Measurements from ENCODE around the gene RABIF.
"Not testable (repeated sequence)": the region's sequence is repeated elsewhere in the genome, so short reads cannot be mapped to it uniquely, and the experiment has no call there.

RABIF gene

DNA sequence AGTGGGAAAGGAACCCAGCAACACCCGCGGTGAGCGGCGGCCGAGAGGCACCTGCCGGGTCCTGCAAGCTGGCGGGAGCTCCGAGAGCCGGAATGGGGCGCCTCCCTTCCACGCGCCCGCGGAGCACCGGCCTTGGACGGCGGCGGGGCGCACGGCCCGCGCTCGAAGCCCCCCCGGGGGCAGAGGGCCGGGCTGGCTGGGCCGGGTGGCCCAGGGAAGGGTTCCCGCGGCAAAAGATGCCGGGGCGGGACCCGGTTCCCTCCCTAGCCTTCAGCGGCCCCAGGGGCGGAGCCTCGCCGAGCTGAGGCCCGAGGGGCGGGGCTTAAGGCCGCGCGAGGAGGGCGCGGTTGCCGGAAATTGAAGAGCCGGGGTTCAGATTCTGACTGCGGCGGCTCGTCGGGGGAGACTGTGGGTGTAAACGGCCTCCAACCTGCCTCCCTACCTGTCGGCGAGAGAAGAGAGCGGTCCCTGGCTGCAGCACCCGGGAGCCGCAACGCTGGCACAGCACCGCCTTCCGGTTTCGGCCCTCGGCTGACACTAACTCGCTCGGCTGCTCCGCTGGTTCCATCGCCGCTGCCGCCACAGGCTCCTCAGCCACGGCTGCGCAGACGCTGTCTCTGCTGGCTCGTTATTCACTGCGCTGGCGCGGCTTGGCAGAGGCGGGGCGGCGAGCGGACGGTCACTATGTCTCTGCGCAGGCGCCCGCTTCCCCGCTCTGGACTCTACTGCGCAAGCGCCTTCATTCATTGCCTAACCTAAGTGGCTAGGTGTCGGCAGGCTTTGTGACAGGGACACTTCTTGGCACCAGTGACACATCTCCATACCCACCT lies at the start of gene RABIF:
Gene RABIF (minus strand): TSS at position 619 of the 830 bp plus-strand sequence. CDS start 51 bp downstream, at position 568.
- peak; percentile 96 for DNase-seq (ENCODE audit: low read depth)

DNA sequence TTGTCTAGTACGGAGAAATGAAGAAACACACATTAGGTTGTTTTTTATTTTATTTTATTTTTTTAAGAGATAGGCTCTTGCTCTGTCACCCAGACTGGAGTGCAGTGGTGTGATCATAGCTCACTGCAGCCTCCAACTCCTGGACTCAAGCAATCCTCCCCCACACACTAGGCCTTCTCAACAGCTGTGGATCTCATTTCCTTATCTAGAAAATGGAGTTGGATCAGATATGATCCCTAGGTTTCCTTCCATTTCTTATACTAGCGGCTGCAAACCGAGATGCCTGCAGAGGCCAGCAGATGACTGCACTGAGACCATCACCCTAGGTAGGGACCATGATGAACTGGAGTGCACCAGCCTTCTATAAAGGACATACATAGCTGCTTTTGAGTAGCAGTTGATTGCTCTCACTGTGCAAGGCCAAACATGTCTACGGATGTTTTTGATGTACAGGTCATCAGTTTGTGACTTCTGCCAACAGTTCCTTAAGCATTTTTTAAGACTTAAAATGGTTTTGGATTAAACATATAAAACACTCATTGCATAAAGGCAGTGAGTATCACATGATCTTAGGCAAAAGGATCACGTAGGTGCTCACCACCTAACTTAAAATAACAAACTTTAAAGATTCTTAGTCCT lies 49.5 kb upstream of the RABIF start:
- DNase-seq (ENCODE audit: low read depth), result no peak

DNA sequence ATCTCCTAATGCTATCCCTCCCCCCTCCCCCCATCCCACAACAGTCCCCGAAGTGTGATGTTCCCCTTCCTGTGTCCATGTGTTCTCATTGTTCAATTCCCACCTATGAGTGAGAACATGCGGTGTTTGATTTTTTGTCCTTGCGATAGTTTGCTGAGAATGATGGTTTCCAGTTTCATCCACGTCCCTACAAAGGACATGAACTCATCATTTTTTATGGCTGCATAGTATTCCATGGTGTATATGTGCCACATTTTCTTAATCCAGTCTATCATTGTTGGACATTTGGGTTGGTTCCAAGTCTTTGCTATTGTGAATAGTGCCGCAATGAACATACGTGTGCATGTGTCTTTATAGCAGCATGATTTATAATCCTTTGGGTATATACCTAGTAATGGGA lies 47.5 kb upstream of the RABIF start:
- not testable (repeated sequence) for DNase-seq (ENCODE audit: low read depth)

DNA sequence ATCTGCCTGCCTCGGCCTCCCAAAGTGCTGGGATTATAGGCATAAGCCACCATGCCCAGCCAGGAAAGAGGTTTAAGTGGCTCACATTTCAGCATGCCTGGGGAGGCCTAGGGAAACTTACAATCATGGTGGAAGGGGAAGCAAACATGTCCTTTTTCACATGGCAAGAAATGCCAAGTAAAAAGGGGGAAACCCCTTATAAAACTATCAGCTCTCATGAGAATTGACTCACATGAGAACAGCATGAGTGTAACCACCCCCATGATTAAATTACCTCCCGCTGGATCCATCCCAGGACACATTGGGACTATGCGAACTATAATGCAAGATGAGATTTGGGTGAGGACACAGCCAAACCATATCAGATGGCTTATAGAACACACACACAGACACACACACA lies 46.9 kb upstream of the RABIF start:
- DNase-seq (ENCODE audit: low read depth), result no peak

- DNase-seq (ENCODE audit: low read depth), result no peak
Observed at GRCh38 chr1:202934755-202935154, 45.8 kb upstream of the RABIF start.

- DNase-seq (ENCODE audit: low read depth), result no peak
Observed at GRCh38 chr1:202932476-202932875, 43.5 kb upstream of the RABIF start.

- DNase-seq (ENCODE audit: low read depth), result peak; percentile 89
Observed at GRCh38 chr1:202926581-202927491, 37.9 kb upstream of the RABIF start, which contains the start of gene KLHL12. Gene KLHL12 (minus strand): TSS chr1:202927234. CDS start chr1:202925162, 2,072 bp downstream.

- DNase-seq (ENCODE audit: low read depth), result no peak
Observed at GRCh38 chr1:202923533-202923932, 34.6 kb upstream of the RABIF start.

DNA sequence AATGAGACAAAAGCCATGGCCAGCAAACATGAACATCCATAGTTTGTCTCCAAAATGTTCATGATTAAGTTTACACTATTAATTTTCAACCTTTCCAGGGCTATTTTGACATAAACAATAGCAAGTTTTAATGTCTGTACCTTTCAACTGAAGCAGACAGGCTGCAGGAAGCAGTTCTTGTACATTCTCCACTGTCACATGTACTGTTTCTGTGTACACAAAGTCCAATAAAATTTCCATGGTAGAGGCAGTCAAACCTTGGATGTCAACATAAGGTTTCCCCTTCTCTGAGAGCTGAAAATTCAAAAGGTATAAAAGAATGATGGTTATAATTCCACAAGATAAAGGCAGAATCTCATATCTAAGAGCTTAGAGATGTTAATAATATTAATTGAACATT lies 30.7 kb upstream of the RABIF start:
- DNase-seq (ENCODE audit: low read depth), result no peak

- DNase-seq (ENCODE audit: low read depth), result no peak
Observed at GRCh38 chr1:202915146-202915545, 26.2 kb upstream of the RABIF start.

GRCh38 chr1:202912476-202912875 lies 23.5 kb upstream of the RABIF start:
- DNase-seq (ENCODE audit: low read depth), result not testable (repeated sequence)

GRCh38 chr1:202909494-202909893 lies 20.5 kb upstream of the RABIF start:
- no peak for DNase-seq (ENCODE audit: low read depth)

- DNase-seq (ENCODE audit: low read depth), result no peak
Observed at GRCh38 chr1:202908998-202909397, 20.0 kb upstream of the RABIF start.

DNA sequence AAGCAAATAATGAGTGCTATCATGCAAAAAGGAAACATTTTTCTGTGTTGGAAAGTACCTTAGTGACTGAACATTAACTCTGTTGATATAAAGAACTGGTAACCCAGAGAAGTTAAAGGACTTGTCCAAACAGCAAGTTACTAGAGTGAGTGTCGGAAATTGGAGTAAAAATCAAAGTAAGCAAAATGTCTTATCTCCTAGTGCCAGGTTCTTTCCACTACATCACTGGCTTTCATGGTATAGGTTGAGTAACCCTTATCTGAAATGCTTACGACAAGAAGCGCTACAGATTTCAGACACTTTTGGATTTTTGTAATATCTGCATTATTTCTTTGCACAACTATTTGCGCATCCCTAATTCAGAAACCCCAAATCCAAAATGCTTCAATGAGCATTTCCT lies 16.4 kb upstream of the RABIF start:
- DNase-seq (ENCODE audit: low read depth), result no peak

- not testable (repeated sequence) for DNase-seq (ENCODE audit: low read depth)
Observed at GRCh38 chr1:202903808-202904207, 14.9 kb upstream of the RABIF start.

DNA sequence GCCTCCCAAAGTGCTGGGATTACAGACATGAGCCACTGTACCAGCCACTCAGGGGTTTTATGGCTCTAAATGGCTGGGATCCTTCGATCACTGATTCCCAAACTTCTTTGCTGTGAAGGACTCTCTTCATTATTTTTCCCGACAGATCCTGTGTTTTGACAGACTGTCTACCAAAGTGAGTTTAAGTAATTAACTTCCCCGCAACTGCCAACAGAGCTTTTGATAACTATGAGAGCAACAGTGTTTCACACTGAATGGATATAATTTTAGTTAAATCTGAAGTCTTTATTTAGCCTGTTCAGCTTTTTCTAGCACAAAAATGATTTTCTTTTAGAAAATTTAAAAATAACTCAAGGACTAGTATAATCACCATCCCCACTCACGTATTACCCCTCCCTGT lies 12.6 kb upstream of the RABIF start:
- no peak for DNase-seq (ENCODE audit: low read depth)

DNA sequence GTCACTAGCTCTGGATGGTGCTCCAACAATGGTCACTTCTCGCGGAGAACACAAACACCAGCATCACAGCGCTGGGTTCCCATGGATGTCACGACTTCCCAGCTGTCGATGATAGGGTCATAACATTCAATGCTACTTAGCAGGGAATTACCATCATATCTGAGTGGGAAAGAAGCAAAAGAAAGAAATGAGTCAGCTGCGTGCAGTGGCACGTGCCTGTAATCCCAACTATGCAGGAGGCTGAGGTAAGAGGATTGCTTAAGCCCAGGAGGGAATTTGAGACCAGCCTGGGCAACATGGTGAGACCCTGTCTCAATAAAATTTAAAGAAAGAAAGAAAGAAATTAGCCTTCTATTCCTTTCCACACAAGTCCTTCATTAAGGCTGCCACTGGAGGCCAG lies 3.6 kb upstream of the RABIF start:
- no peak for DNase-seq (ENCODE audit: low read depth)

DNA sequence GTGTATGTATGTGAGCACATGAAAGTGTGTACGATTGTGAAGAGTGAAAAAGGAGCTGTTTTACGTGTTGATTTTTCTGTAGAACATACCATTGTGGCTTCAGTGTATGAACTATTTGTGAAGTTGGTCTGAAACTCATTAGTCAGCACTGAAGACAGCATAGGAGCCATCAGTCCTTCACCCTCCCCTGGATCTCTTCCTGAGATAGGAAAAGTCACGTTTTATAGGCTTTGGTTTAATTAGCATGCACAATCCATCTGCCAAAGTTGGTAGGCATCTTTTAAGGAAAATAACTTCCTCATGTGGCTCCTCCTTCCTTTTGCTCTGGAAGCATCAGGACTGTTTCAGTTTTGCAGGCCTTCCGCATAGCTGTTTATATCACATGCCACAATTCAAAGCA lies 1.4 kb upstream of the RABIF start:
- no peak for DNase-seq (ENCODE audit: low read depth)

DNA sequence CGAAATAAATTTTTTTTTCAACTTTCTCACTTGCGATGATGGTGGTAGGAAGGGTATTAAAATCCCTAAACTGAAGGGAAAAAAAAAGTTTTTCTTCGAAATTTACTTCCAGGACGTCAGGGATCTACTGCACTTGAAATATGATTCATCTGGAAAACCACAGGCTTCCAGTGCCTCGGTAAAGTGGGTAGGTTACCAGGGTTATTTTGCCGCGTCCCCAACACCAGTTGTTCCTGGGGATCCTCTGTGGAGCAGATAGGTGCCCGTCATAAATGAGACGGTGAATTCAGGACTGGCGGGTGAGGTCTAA lies 773 bp downstream of the RABIF start:
- no peak for DNase-seq (ENCODE audit: low read depth)

DNA sequence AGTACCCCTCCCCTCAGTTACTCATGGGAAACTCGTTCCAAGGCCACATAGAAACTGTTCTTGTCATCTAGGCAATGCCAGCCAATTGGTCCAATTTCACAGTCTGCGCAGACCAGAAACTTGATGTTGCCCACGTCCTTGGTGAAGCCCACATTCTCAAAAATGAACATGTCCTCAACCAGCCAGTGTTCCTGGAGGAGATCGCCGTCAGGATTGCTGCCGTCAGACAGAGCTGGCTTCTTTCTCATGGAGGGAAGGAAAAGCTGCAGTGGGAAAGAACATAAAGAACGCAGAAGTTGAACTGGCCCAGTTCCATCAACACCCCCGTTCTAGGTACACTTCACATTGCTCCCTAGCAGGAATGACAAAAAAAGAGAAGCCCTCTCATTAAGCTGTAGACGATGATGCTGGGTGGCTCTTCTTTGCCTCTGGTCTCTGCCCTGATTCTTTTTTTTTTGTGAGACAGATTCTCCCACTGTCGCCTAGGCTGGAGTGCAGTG lies 7.9 kb downstream of the RABIF start:
- no peak for DNase-seq (ENCODE audit: low read depth)

DNA sequence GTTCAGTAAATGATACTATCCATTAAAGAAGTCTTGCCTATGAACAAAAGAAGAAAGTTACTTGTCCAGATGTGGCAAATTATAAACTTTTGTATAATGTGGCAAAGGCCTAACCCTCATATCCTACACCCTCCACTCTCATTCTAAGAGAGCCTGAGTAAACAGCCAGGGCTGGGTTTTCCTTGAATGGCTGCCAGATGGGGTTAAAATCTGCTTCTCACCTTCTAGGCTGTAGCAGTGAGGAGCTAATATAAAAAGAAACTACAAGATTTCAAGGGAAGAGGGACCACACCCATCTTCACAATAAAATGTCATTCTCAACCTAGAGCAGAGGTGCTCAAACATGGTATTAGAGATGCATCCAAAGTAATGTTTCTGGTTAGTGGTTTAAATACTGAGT lies 8.9 kb downstream of the RABIF start:
- no peak for DNase-seq (ENCODE audit: low read depth)

DNA sequence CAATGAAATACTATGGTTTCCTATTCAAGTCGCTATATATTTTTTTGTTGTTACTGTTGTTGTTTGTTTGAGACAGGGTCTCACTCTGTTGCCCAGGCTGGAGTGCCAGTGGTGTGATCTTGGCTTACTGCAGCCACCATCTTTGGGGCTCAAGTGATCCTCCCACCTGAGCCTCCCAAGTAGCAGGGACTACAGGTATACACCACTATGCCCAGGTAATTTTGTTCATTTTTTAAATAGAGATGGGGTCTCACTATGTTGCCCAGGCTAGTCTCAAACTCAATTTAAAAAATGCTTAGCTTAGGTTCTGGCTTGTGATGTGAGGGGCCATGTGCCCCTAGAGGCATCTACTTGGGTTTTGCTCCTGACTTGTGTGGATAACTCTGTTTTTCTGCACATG lies 9.8 kb downstream of the RABIF start:
- DNase-seq (ENCODE audit: low read depth), result no peak

All from activated T-cell treated with anti-CD3 and anti-CD28 coated beads for 1 hour (primary cell).